Tibial nerve (tissue), 4 donors: ENCODE measurements around the gene MRGPRD. TPM values are rescaled to one million over a fixed set of nuclear protein-coding genes. Genes with fewer than 3 reads are reported as not detected.

Experiments
- DNase-seq, 2 donors: peaks; one replicate each; pipeline ENCODE4 v3.0.0-alpha.2; 2019; ENCODE audit warnings: low spot score in 2 of 2
- H3K27ac ChIP-seq, 4 donors: fragments of 200-600 bp; sonication (generic) in 3 of 4; one replicate each; pipeline ENCODE4 v1.5.1; 2017 to 2019; ENCODE audit warnings: mild to moderate bottlenecking in 1 of 4
- H3K27me3 ChIP-seq, 2 donors: fragments of 200-600 bp; sonication (generic) in 1 of 2; one replicate each; pipeline versions ENCODE4 v1.5.1 to v1.6.0; 2017 to 2019
- H3K36me3 ChIP-seq, 3 donors: fragments of 200-600 bp; sonication (generic); one replicate each; pipeline ENCODE4 v1.5.1; 2018 to 2019
- H3K4me1 ChIP-seq, 4 donors: fragments of 200-600 bp; sonication (generic) in 3 of 4; one replicate each; pipeline ENCODE4 v1.5.1; 2017 to 2019
- H3K4me3 ChIP-seq, 4 donors: fragments of 200-600 bp; sonication (generic) in 3 of 4; one replicate each; pipeline ENCODE4 v1.5.1; 2017 to 2019; ENCODE audit warnings: mild to moderate bottlenecking in 1 of 4, moderate library complexity in 1 of 4
- H3K9me3 ChIP-seq, 4 donors: fragments of 200-600 bp; sonication (generic) in 3 of 4; one replicate each; pipeline ENCODE4 v1.5.1; 2017 to 2019
- EP300 ChIP-seq, 2 donors: sonication (generic); formaldehyde crosslinking; IDR thresholded peaks; one replicate each; pipeline ENCODE4 v1.6.1; 2017; ENCODE audit warnings: antibody characterized with exemption in 2 of 2, mild to moderate bottlenecking in 1 of 2
- POLR2A ChIP-seq, 2 donors: fragments of 450-650 bp; IDR thresholded peaks; one replicate each; pipeline ENCODE4 v1.6.1; 2017; ENCODE audit warnings: antibody characterized with exemption in 2 of 2, mild to moderate bottlenecking in 2 of 2, moderate library complexity in 2 of 2
- WGBS, 2 donors: methylation state at CpG; one replicate each; pipeline ENCODE4 v1.1.5; 2018; 5-methylcytosine and 5-hydroxymethylcytosine counted together
- total RNA-seq, 4 donors: library from RNA; depleted of rRNA; stranded (reverse); fragments of >200 nt; gene quantifications; one replicate each; pipeline ENCODE4 v1.1.0, GENCODE V29; 2016
- TF ChIP-seq, protein P1 (sequence below), 5 experiments: fragments of 200-600 bp in 3 of 5; fragments of 450-650 bp in 2 of 5; sonication (generic) in 3 of 5; IDR thresholded peaks; one replicate each; pipeline ENCODE4 v1.5.1; 2016 to 2019; ENCODE audit warnings: antibody characterized with exemption in 5 of 5, mild to moderate bottlenecking in 3 of 5, moderate library complexity in 2 of 5

The MRGPRD gene
- total RNA-seq, 4 donors from 2014 or later: not detected

- peaks cover 0 to 6% (median 2%) of the 10 kb centered on the region in 4 donors for H3K4me1 ChIP-seq
- DNase-seq: no peak
- TF ChIP-seq POLR2A (IDR thresholded peaks at IDR 0.05) (no peak), EP300 (IDR thresholded peaks at IDR 0.05) (no peak)
- TF ChIP-seq, protein P1, sequence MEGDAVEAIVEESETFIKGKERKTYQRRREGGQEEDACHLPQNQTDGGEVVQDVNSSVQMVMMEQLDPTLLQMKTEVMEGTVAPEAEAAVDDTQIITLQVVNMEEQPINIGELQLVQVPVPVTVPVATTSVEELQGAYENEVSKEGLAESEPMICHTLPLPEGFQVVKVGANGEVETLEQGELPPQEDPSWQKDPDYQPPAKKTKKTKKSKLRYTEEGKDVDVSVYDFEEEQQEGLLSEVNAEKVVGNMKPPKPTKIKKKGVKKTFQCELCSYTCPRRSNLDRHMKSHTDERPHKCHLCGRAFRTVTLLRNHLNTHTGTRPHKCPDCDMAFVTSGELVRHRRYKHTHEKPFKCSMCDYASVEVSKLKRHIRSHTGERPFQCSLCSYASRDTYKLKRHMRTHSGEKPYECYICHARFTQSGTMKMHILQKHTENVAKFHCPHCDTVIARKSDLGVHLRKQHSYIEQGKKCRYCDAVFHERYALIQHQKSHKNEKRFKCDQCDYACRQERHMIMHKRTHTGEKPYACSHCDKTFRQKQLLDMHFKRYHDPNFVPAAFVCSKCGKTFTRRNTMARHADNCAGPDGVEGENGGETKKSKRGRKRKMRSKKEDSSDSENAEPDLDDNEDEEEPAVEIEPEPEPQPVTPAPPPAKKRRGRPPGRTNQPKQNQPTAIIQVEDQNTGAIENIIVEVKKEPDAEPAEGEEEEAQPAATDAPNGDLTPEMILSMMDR (IDR thresholded peaks at IDR 0.05): no peak
- no peaks in the 10 kb centered on the region for H3K36me3 ChIP-seq
- 80 to 84% methylated on average over 15 to 16 of the region's 16 CpGs for WGBS, 2 donors
- H3K27ac ChIP-seq: no peak overlapping the region
- peaks cover 0 to 4% of the 10 kb centered on the region in 2 donors for H3K27me3 ChIP-seq
- no peak overlapping the region for H3K4me3 ChIP-seq
- peaks cover 0 to 2% (median 0%) of the 10 kb centered on the region in 4 donors for H3K9me3 ChIP-seq
These were observed 10.4 kb upstream of the MRGPRD start for GRCh38 chr11:68990995-68991780.

DNA sequence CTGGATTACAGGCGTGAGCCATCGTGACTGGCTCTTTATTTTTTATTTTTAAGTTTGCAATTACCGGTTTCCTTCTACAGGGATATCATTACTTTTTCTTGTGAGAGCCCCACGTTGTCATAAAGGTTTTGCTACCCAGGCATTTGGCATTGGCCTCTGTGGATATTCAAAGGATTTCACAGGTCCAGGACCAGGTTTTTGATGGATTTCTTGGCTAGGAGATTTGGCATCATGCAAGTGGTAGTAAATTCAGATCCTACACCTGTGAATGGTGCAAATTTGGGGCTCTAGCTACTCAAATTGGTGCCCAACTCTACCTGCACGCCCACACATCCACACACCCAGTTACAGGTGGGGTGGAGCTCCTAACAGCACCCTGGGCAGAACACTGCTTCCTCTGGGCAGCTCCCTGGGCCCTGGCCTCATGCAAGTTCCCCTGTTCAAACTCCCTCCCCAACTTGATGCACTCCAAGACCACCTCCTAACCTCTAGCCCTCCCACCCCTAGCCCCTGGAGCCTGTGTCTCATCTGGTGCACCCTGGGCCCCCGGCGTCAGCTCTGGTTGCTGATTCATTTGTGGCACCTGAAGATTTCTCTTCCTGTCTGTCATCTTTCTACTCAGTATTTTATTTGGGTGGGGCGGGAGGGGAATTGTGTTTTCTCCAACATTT, 9.3 kb upstream of the MRGPRD start:
- TF ChIP-seq, protein P1 (IDR thresholded peaks at IDR 0.05): no peak
- DNase-seq: no peak
- H3K4me3 ChIP-seq: no peak overlapping the region
- peaks cover 0 to 6% (median 2%) of the 10 kb centered on the region in 4 donors for H3K4me1 ChIP-seq
- WGBS, 2 donors: 86 to 89% methylated on average over 8 of the region's 8 CpGs
- peaks cover 0 to 5% (median 2%) of the 10 kb centered on the region in 4 donors for H3K9me3 ChIP-seq
- H3K27me3 ChIP-seq: peaks cover 0 to 4% of the 10 kb centered on the region in 2 donors
- H3K36me3 ChIP-seq: no peaks in the 10 kb centered on the region
- H3K27ac ChIP-seq: no peak overlapping the region

- H3K27ac ChIP-seq: no peak overlapping the region
- TF ChIP-seq, protein P1 (IDR thresholded peaks at IDR 0.05): no peak
- no peak for TF ChIP-seq POLR2A (IDR thresholded peaks at IDR 0.05)
- TF ChIP-seq EP300 (IDR thresholded peaks at IDR 0.05): no peak
- H3K36me3 ChIP-seq: no peaks in the 10 kb centered on the region
- H3K27me3 ChIP-seq: peaks cover 0 to 4% of the 10 kb centered on the region in 2 donors
- no peak overlapping the region for H3K4me3 ChIP-seq
- H3K4me1 ChIP-seq: no peaks in the 10 kb centered on the region
- no peak for DNase-seq
- H3K9me3 ChIP-seq: peaks cover 0 to 5% (median 2%) of the 10 kb centered on the region in 4 donors
These were observed 7.7 kb upstream of the MRGPRD start for GRCh38 chr11:68988491-68988890.

- H3K27me3 ChIP-seq: peaks cover 0 to 4% of the 10 kb centered on the region in 2 donors
- H3K36me3 ChIP-seq: no peaks in the 10 kb centered on the region
- H3K9me3 ChIP-seq: peaks cover 0 to 5% (median 2%) of the 10 kb centered on the region in 4 donors
- no peak for DNase-seq
- no peak overlapping the region for H3K4me3 ChIP-seq
- TF ChIP-seq, protein P1 (IDR thresholded peaks at IDR 0.05): no peak
- no peak for TF ChIP-seq POLR2A (IDR thresholded peaks at IDR 0.05)
- no peak for TF ChIP-seq EP300 (IDR thresholded peaks at IDR 0.05)
- no peaks in the 10 kb centered on the region for H3K4me1 ChIP-seq
- H3K27ac ChIP-seq: no peak overlapping the region
These were observed 6.4 kb upstream of the MRGPRD start for GRCh38 chr11:68987211-68987610.

GRCh38 chr11:68983801-68984200, 3.0 kb upstream of the MRGPRD start:
- H3K4me1 ChIP-seq: peaks cover 0 to 8% (median 0%) of the 10 kb centered on the region in 4 donors
- no peaks in the 10 kb centered on the region for H3K27me3 ChIP-seq
- no peak overlapping the region for H3K27ac ChIP-seq
- no peak for TF ChIP-seq POLR2A (IDR thresholded peaks at IDR 0.05)
- no peak for TF ChIP-seq EP300 (IDR thresholded peaks at IDR 0.05)
- TF ChIP-seq, protein P1 (IDR thresholded peaks at IDR 0.05): no peak
- no peak overlapping the region for H3K4me3 ChIP-seq
- no peak for DNase-seq
- peaks cover 0 to 5% (median 2%) of the 10 kb centered on the region in 4 donors for H3K9me3 ChIP-seq
- 84 to 87% methylated on average over 6 of the region's 6 CpGs for WGBS, 2 donors
- no peaks in the 10 kb centered on the region for H3K36me3 ChIP-seq
